A673 (cell line): ENCODE data around the gene FMNL3. TPM values are rescaled to one million over a fixed set of nuclear protein-coding genes. Genes with fewer than 3 reads are reported as not detected.
"Not testable (repeated sequence)": the region's sequence is repeated elsewhere in the genome, so short reads cannot be mapped to it uniquely, and the experiment has no call there.

Experiments used
- BruUV-seq: library from RNA; stranded (reverse); fragments of 400-500 nt; replicated peaks from 2 replicates; lab custom pipeline; 2021; lab: Mats Ljungman, UMichigan
- CTCF ChIA-PET: fragments of 300-600 bp; sonication (Branson Sonifier 250); formaldehyde crosslinking; loops from one replicate; lab custom pipeline; 2022; ENCODE audit warnings: antibody characterized with exemption; lab: Charles Lee
- POLR2A ChIA-PET: fragments of 300-600 bp; sonication (Branson Sonifier 250); formaldehyde crosslinking; loops from one replicate; lab custom pipeline; 2022; ENCODE audit warnings: antibody characterized with exemption; ENCODE audit not compliant: low non-redundant PET; lab: Charles Lee
- DNase-seq: peaks from one replicate; pipeline ENCODE4 v3.0.0-alpha.2; 2015; ENCODE audit warnings: low spot score
- H3K27ac ChIP-seq: fragments of 200-600 bp; sonication (generic); 2 replicates; pipeline ENCODE4 v1.5.1; 2016; ENCODE audit warnings: mixed run types, low read depth, mild to moderate bottlenecking, mixed read lengths, antibody characterized with exemption, low read length; ENCODE audit not compliant: poor library complexity, severe bottlenecking
- H3K27me3 ChIP-seq: fragments of 200-600 bp; sonication (generic); replicated peaks from 2 replicates; pipeline ENCODE4 v1.6.1; 2017; ENCODE audit warnings: mixed run types, low read depth, mild to moderate bottlenecking, mixed read lengths, antibody characterized with exemption, low read length; ENCODE audit not compliant: insufficient read depth, poor library complexity
- H3K36me3 ChIP-seq: fragments of 200-600 bp; sonication (generic); 2 replicates; pipeline ENCODE4 v1.6.1; 2016; ENCODE audit warnings: mixed run types, mild to moderate bottlenecking, mixed read lengths, antibody characterized with exemption, low read length; ENCODE audit not compliant: insufficient read depth, poor library complexity, severe bottlenecking
- H3K4me1 ChIP-seq: fragments of 200-600 bp; sonication (generic); 2 replicates; pipeline ENCODE4 v1.6.1; 2017; ENCODE audit warnings: mixed run types, mild to moderate bottlenecking, mixed read lengths, antibody characterized with exemption, low read length; ENCODE audit not compliant: insufficient read depth, poor library complexity, severe bottlenecking
- H3K4me3 ChIP-seq: fragments of 200-600 bp; sonication (generic); 2 replicates; pipeline ENCODE4 v1.5.1; 2016; ENCODE audit warnings: low read depth, mixed run types, mild to moderate bottlenecking, mixed read lengths, low read length; ENCODE audit not compliant: poor library complexity, severe bottlenecking
- H3K9me3 ChIP-seq: fragments of 200-600 bp; sonication (generic); 2 replicates; pipeline ENCODE4 v1.6.1; 2016; ENCODE audit warnings: mixed run types, low read depth, mild to moderate bottlenecking, mixed read lengths, antibody characterized with exemption, low read length; ENCODE audit not compliant: poor library complexity, severe bottlenecking
- EZH2 ChIP-seq: fragments of 200-600 bp; sonication (generic); IDR thresholded peaks from 2 replicates; pipeline ENCODE4 v1.6.1; 2017; ENCODE audit warnings: borderline replicate concordance, low read depth, mild to moderate bottlenecking, mixed read lengths, antibody characterized with exemption, low read length; ENCODE audit not compliant: poor library complexity, severe bottlenecking
- intact Hi-C: fragments of 100-400 bp; cut with micrococcal nuclease; formaldehyde crosslinking; loops from one replicate; pipeline ENCODE4 v1.10.0; 2022; ENCODE audit not compliant: unreplicated experiment
- total RNA-seq: library from RNA; stranded (reverse); gene quantifications from 2 replicates; pipeline ENCODE4 v1.2.3, GENCODE V29; 2021
- TF ChIP-seq, protein P1 (sequence below): fragments of 300-800, 200-600 bp; sonication (generic); conservative IDR thresholded peaks from 2 replicates; pipeline ENCODE4 v1.5.1; 2017; ENCODE audit warnings: low read depth, mild to moderate bottlenecking, antibody characterized with exemption, low read length, moderate library complexity, mixed read lengths

The FMNL3 gene
- total RNA-seq, 1 experiment from 2014 or later = 22.0 TPM

GRCh38 chr12:49716553-49716952 lies 9.3 kb upstream of the FMNL3 start:
- no peak overlapping the region for H3K4me3 ChIP-seq
- DNase-seq = no peak
- no peaks in the 10 kb centered on the region for H3K4me1 ChIP-seq
- intact Hi-C loops = no loop called here
- H3K36me3 ChIP-seq = no peaks in the 10 kb centered on the region
- CTCF ChIA-PET = interaction anchor here (0.6 kb wide), 1 partner anchor 764 kb away, joined by 3 read pairs; no protein-coding TSS in a partner anchor
- no TSS peak for BruUV-seq
- H3K27ac ChIP-seq = no peak overlapping the region
- peaks cover 4% of the 10 kb centered on the region for H3K27me3 ChIP-seq
- no peaks in the 10 kb centered on the region for H3K9me3 ChIP-seq
- TF ChIP-seq EZH2 = no peak
- TF ChIP-seq, protein P1, sequence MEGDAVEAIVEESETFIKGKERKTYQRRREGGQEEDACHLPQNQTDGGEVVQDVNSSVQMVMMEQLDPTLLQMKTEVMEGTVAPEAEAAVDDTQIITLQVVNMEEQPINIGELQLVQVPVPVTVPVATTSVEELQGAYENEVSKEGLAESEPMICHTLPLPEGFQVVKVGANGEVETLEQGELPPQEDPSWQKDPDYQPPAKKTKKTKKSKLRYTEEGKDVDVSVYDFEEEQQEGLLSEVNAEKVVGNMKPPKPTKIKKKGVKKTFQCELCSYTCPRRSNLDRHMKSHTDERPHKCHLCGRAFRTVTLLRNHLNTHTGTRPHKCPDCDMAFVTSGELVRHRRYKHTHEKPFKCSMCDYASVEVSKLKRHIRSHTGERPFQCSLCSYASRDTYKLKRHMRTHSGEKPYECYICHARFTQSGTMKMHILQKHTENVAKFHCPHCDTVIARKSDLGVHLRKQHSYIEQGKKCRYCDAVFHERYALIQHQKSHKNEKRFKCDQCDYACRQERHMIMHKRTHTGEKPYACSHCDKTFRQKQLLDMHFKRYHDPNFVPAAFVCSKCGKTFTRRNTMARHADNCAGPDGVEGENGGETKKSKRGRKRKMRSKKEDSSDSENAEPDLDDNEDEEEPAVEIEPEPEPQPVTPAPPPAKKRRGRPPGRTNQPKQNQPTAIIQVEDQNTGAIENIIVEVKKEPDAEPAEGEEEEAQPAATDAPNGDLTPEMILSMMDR = no peak
- POLR2A ChIA-PET = no interaction called here

DNA sequence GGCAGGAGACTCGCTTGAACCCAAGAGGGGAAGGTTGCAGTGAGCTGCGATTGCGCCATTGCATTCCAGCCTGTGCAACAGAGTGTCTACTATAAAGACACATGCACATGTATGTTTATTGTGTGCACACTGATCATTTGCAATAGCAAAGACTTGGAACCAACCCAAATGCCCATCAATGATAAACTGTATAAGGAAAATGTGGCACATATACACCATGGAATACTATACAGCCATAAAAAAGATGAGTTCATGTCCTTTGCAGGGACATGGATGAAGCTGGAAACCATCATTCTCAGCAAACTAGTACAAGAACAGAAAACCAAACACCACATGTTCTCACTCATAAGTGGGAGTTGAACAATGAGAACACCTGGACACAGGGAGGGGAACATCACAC lies 6.7 kb upstream of the FMNL3 start:
- BruUV-seq, H3K36me3 ChIP-seq, H3K27ac ChIP-seq, H3K4me1 ChIP-seq, intact Hi-C loops, DNase-seq, POLR2A ChIA-PET, H3K4me3 ChIP-seq, H3K9me3 ChIP-seq, CTCF ChIA-PET: not testable (repeated sequence)
- peaks cover 10% of the 10 kb centered on the region for H3K27me3 ChIP-seq

DNA sequence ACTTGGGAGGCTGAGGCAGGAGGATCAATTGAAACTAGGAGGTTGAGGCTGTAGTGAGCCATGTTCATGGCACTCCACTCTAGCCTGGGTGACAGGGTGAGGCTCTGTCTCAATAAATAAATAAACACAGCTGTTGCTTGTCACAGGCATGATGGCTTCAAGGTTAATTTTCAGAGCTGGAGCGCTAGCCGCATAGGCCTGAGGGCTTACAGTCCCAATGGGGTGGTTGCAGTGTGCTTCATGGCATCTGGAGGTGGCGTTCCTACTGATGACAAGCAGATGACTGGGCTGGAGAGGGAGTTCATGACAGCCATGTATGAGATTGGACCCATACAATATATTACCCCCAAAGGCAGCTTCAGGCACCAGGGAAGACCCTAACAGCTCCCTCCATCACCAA lies 1.6 kb upstream of the FMNL3 start:
- ChIA-PET POLR2A (no interaction called here), CTCF (no interaction called here)
- Histone ChIP-seq H3K27ac (no peak overlapping the region), H3K9me3 (peaks cover 6% of the 10 kb centered on the region), H3K27me3 (peaks cover 10% of the 10 kb centered on the region), H3K4me1 (peaks cover 9% of the 10 kb centered on the region), H3K36me3 (no peaks in the 10 kb centered on the region), H3K4me3 (no peak overlapping the region)
- intact Hi-C loops = no loop called here
- no peak for DNase-seq
- TF ChIP-seq EZH2 = no peak
- TF ChIP-seq, protein P1 = no peak
- BruUV-seq = no TSS peak

- H3K9me3 ChIP-seq = peaks cover 6% of the 10 kb centered on the region
- TF ChIP-seq EZH2 = no peak
- TF ChIP-seq, protein P1 = no peak; the same call in 1 of the 2 replicates
- DNase-seq = no peak
- CTCF ChIA-PET = interaction anchor here (0.5 kb wide), 1 partner anchor 28 kb away, joined by 3 read pairs; no protein-coding TSS in a partner anchor
- no peak overlapping the region for H3K27ac ChIP-seq
- POLR2A ChIA-PET = no interaction called here
- peaks cover 9% of the 10 kb centered on the region for H3K4me1 ChIP-seq
- H3K4me3 ChIP-seq = peak overlapping the region; percentile 73
- intact Hi-C loops = loop anchor here (1.0 kb wide), 1 partner anchor 63 kb away; no protein-coding TSS in a partner anchor
- H3K27me3 ChIP-seq = peaks cover 10% of the 10 kb centered on the region
- BruUV-seq = no TSS peak
- no peaks in the 10 kb centered on the region for H3K36me3 ChIP-seq
These were observed 575 bp upstream of the FMNL3 start for GRCh38 chr12:49707812-49708147.
